GM23338 (cell line): ENCODE measurements around the gene ABAT. TPM values are rescaled to one million over a fixed set of nuclear protein-coding genes. Genes with fewer than 3 reads are reported as not detected.

ENCODE experiments used
- ATAC-seq: fragments of 200-7000 bp; cut with Tn5 transposase; 3 replicates; pipeline ENCODE4 v1.9.1; 2020
- DNase-seq: peaks from one replicate; pipeline ENCODE4 v3.0.0-alpha.2; 2015; ENCODE audit warnings: low spot score
- H2AFZ ChIP-seq: fragments of 200-600 bp; sonication (generic); 2 replicates; pipeline ENCODE4 v1.8.0; 2016; ENCODE audit warnings: antibody characterized with exemption, mild to moderate bottlenecking, moderate library complexity
- H3F3A ChIP-seq: fragments of 200-600 bp; sonication (generic); replicated peaks from 2 replicates; pipeline ENCODE4 v1.8.0; 2017; ENCODE audit warnings: antibody characterized with exemption, mixed run types, low read depth
- H3K27ac ChIP-seq: fragments of 200-600 bp; sonication (generic); 2 replicates; pipeline ENCODE4 v1.6.1; 2016; ENCODE audit warnings: low read depth
- H3K27me3 ChIP-seq: fragments of 200-600 bp; sonication (generic); 2 replicates; pipeline ENCODE4 v1.8.0; 2016; ENCODE audit warnings: mild to moderate bottlenecking, mixed run types, moderate library complexity; ENCODE audit not compliant: insufficient read depth
- H3K36me3 ChIP-seq: fragments of 200-600 bp; sonication (generic); 2 replicates; pipeline ENCODE4 v1.8.0; 2016; ENCODE audit warnings: mild to moderate bottlenecking; ENCODE audit not compliant: insufficient read depth
- H3K4me1 ChIP-seq: fragments of 200-600 bp; sonication (generic); 2 replicates; pipeline ENCODE4 v1.8.0; 2016; ENCODE audit warnings: mild to moderate bottlenecking, moderate library complexity; ENCODE audit not compliant: insufficient read depth
- H3K4me2 ChIP-seq: fragments of 200-600 bp; sonication (generic); 2 replicates; pipeline ENCODE4 v1.7.1; 2017; ENCODE audit warnings: mixed run types
- H3K4me3 ChIP-seq: fragments of 200-600 bp; sonication (generic); 2 replicates; pipeline ENCODE4 v1.6.1; 2016; ENCODE audit warnings: mixed run types
- H3K79me2 ChIP-seq: fragments of 200-600 bp; sonication (generic); replicated peaks from 2 replicates; pipeline ENCODE4 v1.8.0; 2017; ENCODE audit warnings: mild to moderate bottlenecking; ENCODE audit not compliant: insufficient read depth
- H3K9me2 ChIP-seq: fragments of 200-600 bp; sonication (generic); 2 replicates; pipeline ENCODE4 v1.8.0; 2017; ENCODE audit not compliant: insufficient read depth
- H4K20me1 ChIP-seq: fragments of 200-600 bp; sonication (generic); replicated peaks from 2 replicates; pipeline ENCODE4 v1.8.0; 2017; ENCODE audit warnings: mild to moderate bottlenecking; ENCODE audit not compliant: insufficient read depth
- H3K27ac Mint-ChIP-seq: 2 replicates; pipeline ENCODE4 v1.8.0; 2020; ENCODE audit warnings: inconsistent platforms, mild to moderate bottlenecking, moderate library complexity, mixed read lengths
- H3K27me3 Mint-ChIP-seq: 3 replicates; pipeline ENCODE4 v1.8.0; 2022; ENCODE audit warnings: low read depth, mild to moderate bottlenecking, moderate library complexity, mixed read lengths, inconsistent platforms; ENCODE audit not compliant: insufficient read depth, poor library complexity
- H3K36me3 Mint-ChIP-seq: 3 replicates; pipeline ENCODE4 v1.8.0; 2021; ENCODE audit warnings: low read depth, mild to moderate bottlenecking, inconsistent platforms, moderate library complexity, mixed read lengths
- H3K4me1 Mint-ChIP-seq: 3 replicates; pipeline ENCODE4 v1.8.0; 2020; ENCODE audit warnings: mild to moderate bottlenecking, inconsistent platforms, mixed read lengths
- H3K4me3 Mint-ChIP-seq: 3 replicates; pipeline ENCODE4 v1.8.0; 2021; ENCODE audit warnings: moderate library complexity, mild to moderate bottlenecking, inconsistent platforms, mixed read lengths
- H3K9me3 Mint-ChIP-seq: 3 replicates; pipeline ENCODE4 v1.8.0; 2020; ENCODE audit warnings: moderate library complexity, mild to moderate bottlenecking, inconsistent platforms, mixed read lengths
- CREB1 ChIP-seq: fragments of 250-450 bp; sonication (Bioruptor Pico); IDR thresholded peaks from 2 replicates; pipeline ENCODE4 v1.5.0; 2020; ENCODE audit warnings: low read depth, mild to moderate bottlenecking, moderate library complexity
- EZH2 ChIP-seq: fragments of 200-600 bp; sonication (generic); IDR thresholded peaks from one replicate; pipeline ENCODE4 v1.8.0; 2017; ENCODE audit warnings: antibody characterized with exemption, mild to moderate bottlenecking, low read depth; ENCODE audit not compliant: unreplicated experiment
- JUNB ChIP-seq: IDR thresholded peaks from one replicate; pipeline ENCODE4 v1.6.1; 2016; ENCODE audit warnings: antibody characterized with exemption; ENCODE audit not compliant: unreplicated experiment
- NANOG ChIP-seq: IDR thresholded peaks from 2 replicates; pipeline ENCODE4 v1.6.1; 2016; ENCODE audit warnings: antibody characterized with exemption, borderline replicate concordance
- POLR2AphosphoS5 ChIP-seq: IDR thresholded peaks from 2 replicates; pipeline ENCODE4 v1.6.1; 2016; ENCODE audit warnings: antibody characterized with exemption, low read depth
- STAT1 ChIP-seq: IDR thresholded peaks from one replicate; pipeline ENCODE4 v1.6.1; 2016; ENCODE audit warnings: antibody characterized with exemption; ENCODE audit not compliant: unreplicated experiment
- ZNF114 ChIP-seq: fragments of 250-450 bp; sonication (Bioruptor Pico); IDR thresholded peaks from 2 replicates; pipeline ENCODE4 v1.5.0; 2020; ENCODE audit warnings: mild to moderate bottlenecking, moderate library complexity
- ZNF331 ChIP-seq: fragments of 250-450 bp; sonication (Bioruptor Pico); IDR thresholded peaks from 2 replicates; pipeline ENCODE4 v1.5.0; 2020; ENCODE audit warnings: low read depth, mild to moderate bottlenecking, moderate library complexity
- polyA plus RNA-seq: library from polyadenylated mRNA; unstranded; fragments of >200 nt; fragmentation: Nextera tagmentation; extraction: Ambion mirVana; gene quantifications from 2 replicates; pipeline ENCODE4 v1.2.1, GENCODE V29; 2016
- total RNA-seq: library from RNA; depleted of rRNA; stranded (reverse); fragments of >200 nt; shearing (Covaris generic); gene quantifications from 2 replicates; pipeline ENCODE4 v1.2.3, GENCODE V29; 2014
- TF ChIP-seq, protein P1 (sequence below): IDR thresholded peaks from 2 replicates; pipeline ENCODE4 v1.6.1; 2016; ENCODE audit warnings: antibody characterized with exemption

ABAT gene
- total and polyA plus RNA-seq, 2 experiments from 2014 or later, result 4.4 to 8.8 TPM

DNA sequence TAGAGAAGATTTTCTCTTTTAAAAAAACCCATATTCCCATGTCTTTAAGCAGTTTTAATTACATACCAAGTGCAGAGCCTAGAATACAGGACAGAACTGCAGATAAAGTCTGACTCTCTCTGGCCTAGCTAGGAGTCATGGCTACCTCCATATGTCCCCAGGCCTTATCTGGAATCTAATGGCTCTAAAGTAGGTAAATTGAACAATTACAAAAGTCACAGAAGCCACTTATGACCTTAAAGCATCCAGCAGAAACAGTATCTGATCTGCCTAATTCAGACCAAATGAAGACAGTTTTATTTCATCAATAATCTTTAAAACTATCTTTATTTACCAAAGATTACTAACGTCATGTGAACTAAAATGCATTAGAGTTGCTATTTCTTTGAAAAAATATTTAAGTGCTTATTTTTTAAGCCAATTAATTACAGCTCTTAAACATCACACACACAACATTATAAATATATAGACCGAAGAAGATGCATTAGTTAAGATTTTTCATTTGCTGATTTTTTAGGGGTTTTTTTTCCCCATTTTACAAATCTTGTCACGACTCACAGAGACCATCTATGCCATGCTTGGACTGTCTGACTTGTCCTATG is 152.0 kb downstream of the ABAT start:
- H4K20me1 ChIP-seq, result no peaks in the 10 kb centered on the region
- ATAC-seq, result no peak
- peaks cover 10% of the 10 kb centered on the region for H3K36me3 ChIP-seq
- no peaks in the 10 kb centered on the region for H3K27me3 ChIP-seq
- no peak overlapping the region for H3K4me3 ChIP-seq
- H3K27ac ChIP-seq, result peak overlapping the region; percentile 64
- H3K4me3 Mint-ChIP-seq, result no peak overlapping the region
- peaks cover 45% of the 10 kb centered on the region for H3K4me1 Mint-ChIP-seq
- H3K9me3 Mint-ChIP-seq, result no peaks in the 10 kb centered on the region; the same call in 2 of the 3 replicates
- peaks cover 29% of the 10 kb centered on the region for H3F3A ChIP-seq
- no peak overlapping the region for H3K4me2 ChIP-seq
- H3K9me2 ChIP-seq, result no peaks in the 10 kb centered on the region
- TF ChIP-seq, protein P1, sequence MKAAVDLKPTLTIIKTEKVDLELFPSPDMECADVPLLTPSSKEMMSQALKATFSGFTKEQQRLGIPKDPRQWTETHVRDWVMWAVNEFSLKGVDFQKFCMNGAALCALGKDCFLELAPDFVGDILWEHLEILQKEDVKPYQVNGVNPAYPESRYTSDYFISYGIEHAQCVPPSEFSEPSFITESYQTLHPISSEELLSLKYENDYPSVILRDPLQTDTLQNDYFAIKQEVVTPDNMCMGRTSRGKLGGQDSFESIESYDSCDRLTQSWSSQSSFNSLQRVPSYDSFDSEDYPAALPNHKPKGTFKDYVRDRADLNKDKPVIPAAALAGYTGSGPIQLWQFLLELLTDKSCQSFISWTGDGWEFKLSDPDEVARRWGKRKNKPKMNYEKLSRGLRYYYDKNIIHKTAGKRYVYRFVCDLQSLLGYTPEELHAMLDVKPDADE, result no peak
- TF ChIP-seq JUNB (no peak), EZH2 (no peak), STAT1 (no peak), POLR2AphosphoS5 (no peak)
- peaks cover 44% of the 10 kb centered on the region for H3K4me1 ChIP-seq
- peaks cover 79% of the 10 kb centered on the region for H3K36me3 Mint-ChIP-seq
- peaks cover 8% of the 10 kb centered on the region for H3K27me3 Mint-ChIP-seq
- no peak overlapping the region for H2AFZ ChIP-seq
- H3K27ac Mint-ChIP-seq, result no peak overlapping the region; the same call in 1 of the 2 replicates
- no peak for DNase-seq
- H3K79me2 ChIP-seq, result no peaks in the 10 kb centered on the region; the same call in 1 of the 2 replicates

DNA sequence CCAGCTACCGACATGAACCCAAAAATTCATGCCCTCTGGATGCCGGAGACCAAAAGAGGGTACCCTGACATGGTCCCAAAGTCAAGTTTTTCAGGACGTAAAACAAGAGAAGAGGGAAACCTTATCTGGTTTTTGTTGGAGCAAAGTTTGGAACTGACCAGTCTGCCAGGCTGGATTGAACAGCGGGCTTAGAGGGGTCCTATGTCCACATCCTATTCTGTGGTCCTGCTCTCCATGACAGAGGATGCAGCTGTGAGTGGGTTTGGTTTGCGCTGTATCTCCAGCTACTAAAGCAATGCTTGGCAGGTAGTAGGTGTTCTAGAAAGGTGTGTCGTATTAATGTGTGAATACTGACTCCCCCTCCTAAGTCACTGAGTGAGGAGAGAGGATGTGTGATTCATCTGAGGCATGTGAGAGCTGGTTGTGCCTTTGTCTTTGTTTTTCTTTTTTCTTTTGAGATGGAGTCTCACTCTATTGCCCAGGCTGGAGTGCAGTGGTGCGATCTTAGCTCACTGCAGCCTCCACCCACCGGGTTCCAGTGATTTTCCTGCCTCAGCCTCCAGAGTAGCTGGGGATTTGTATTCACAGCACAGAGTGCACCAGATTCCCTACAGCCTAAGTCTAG is 154.2 kb downstream of the ABAT start:
- Histone ChIP-seq H3F3A (peaks cover 33% of the 10 kb centered on the region), H3K4me3 (no peak overlapping the region), H3K79me2 (peaks cover 4% of the 10 kb centered on the region), H2AFZ (no peak overlapping the region), H3K4me1 (peaks cover 48% of the 10 kb centered on the region), H4K20me1 (no peaks in the 10 kb centered on the region), H3K27ac (peak overlapping the region; percentile 46), H3K36me3 (peaks cover 10% of the 10 kb centered on the region), H3K9me2 (no peaks in the 10 kb centered on the region), H3K27me3 (no peaks in the 10 kb centered on the region), H3K4me2 (no peak overlapping the region)
- Mint-ChIP-seq H3K4me3 (no peak overlapping the region), H3K36me3 (peaks cover 68% of the 10 kb centered on the region), H3K27me3 (peaks cover 18% of the 10 kb centered on the region), H3K4me1 (peaks cover 55% of the 10 kb centered on the region), H3K27ac (peak overlapping the region; percentile 83; the same call in 1 of the 2 replicates), H3K9me3 (no peaks in the 10 kb centered on the region; the same call in 2 of the 3 replicates)
- no peak for DNase-seq
- ATAC-seq, result no peak
- TF ChIP-seq CREB1 (CRISPR knock-in tag), result no peak
- no peak for TF ChIP-seq STAT1
- TF ChIP-seq EZH2, result no peak
- no peak for TF ChIP-seq NANOG
- no peak for TF ChIP-seq ZNF114 (CRISPR knock-in tag)

DNA sequence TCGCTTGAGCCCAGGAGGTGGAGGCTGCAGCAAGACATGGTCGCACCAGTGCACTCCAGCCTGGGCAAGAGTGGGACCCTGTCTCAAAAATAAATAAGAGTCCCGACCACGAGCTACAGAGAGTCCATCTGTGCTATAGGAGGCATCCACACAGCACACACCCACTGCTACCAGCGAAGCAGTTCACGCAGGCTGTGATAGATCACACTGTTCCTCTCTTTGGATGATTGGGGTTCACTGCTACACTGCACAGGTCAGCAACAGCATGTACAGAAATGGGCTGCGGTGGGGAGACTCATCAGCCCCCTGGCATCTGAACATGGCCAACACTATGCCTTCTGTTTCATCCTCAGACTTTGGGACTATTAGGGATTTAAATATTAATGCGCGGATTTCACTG is 157.0 kb downstream of the ABAT start:
- Mint-ChIP-seq H3K4me1 (peaks cover 60% of the 10 kb centered on the region), H3K36me3 (peaks cover 44% of the 10 kb centered on the region), H3K4me3 (peak overlapping the region; percentile 56), H3K9me3 (no peaks in the 10 kb centered on the region; the same call in 2 of the 3 replicates), H3K27me3 (peaks cover 20% of the 10 kb centered on the region), H3K27ac (peak overlapping the region; percentile 99)
- no peaks in the 10 kb centered on the region; the same call in 1 of the 2 replicates for H3K36me3 ChIP-seq
- peak overlapping the region; percentile 97 for H3K27ac ChIP-seq
- ATAC-seq (peak; percentile 24), DNase-seq (no peak)
- no peaks in the 10 kb centered on the region for H3K27me3 ChIP-seq
- H2AFZ ChIP-seq, result no peak overlapping the region
- H3F3A ChIP-seq, result peaks cover 33% of the 10 kb centered on the region
- H3K9me2 ChIP-seq, result no peaks in the 10 kb centered on the region
- peaks cover 55% of the 10 kb centered on the region for H3K4me1 ChIP-seq
- peaks cover 13% of the 10 kb centered on the region for H3K79me2 ChIP-seq
- H3K4me2 ChIP-seq, result peak overlapping the region; percentile 62
- H4K20me1 ChIP-seq, result no peaks in the 10 kb centered on the region
- peak overlapping the region; percentile 7; the same call in 1 of the 2 replicates for H3K4me3 ChIP-seq
- TF ChIP-seq, protein P1, result no peak
- no peak for TF ChIP-seq NANOG
- no peak for TF ChIP-seq EZH2
- no peak for TF ChIP-seq ZNF331
